PC-3 (cell line): ENCODE results near the gene FHAD1. TPM values are rescaled to one million over a fixed set of nuclear protein-coding genes. Genes with fewer than 3 reads are reported as not detected.
A peak's percentile ranks its signal among the peaks of the same experiment; 100 is the strongest.

Experiments used
- ATAC-seq: fragments of 200-7000 bp; cut with Tn5 transposase; 2 replicates; pipeline ENCODE4 v1.9.1; 2020; ENCODE audit warnings: mild to moderate bottlenecking, moderate library complexity
- BruUV-seq: library from RNA; stranded (reverse); fragments of 400-500 nt; replicated peaks from 2 replicates; lab custom pipeline; 2021; lab: Mats Ljungman, UMichigan
- CTCF ChIA-PET: fragments of 300-600 bp; sonication (Branson Sonifier 250); formaldehyde crosslinking; loops from one replicate; lab custom pipeline; 2022; ENCODE audit warnings: antibody characterized with exemption; lab: Charles Lee
- POLR2A ChIA-PET: fragments of 300-600 bp; sonication (Branson Sonifier 250); formaldehyde crosslinking; loops from one replicate; lab custom pipeline; 2022; ENCODE audit warnings: antibody characterized with exemption; ENCODE audit not compliant: unreplicated experiment; lab: Charles Lee
- DNase-seq: peaks from one replicate; pipeline ENCODE4 v3.0.0-alpha.2; 2015
- H2AFZ ChIP-seq: fragments of 300-600 bp; sonication (generic); 2 replicates; pipeline ENCODE4 v1.6.0; 2016; ENCODE audit warnings: antibody characterized with exemption, low read length
- H3F3A ChIP-seq: fragments of 300-600 bp; sonication (generic); one replicate; pipeline ENCODE4 v1.6.0; 2017; ENCODE audit warnings: antibody characterized with exemption, low read length, control low read depth, mild to moderate bottlenecking; ENCODE audit not compliant: unreplicated experiment
- H3K27ac ChIP-seq: fragments of 300-600 bp; sonication (generic); 2 replicates; pipeline ENCODE4 v1.5.1; 2016; ENCODE audit warnings: mild to moderate bottlenecking, low read length
- H3K27me3 ChIP-seq: fragments of 300-600 bp; sonication (generic); 2 replicates; pipeline ENCODE4 v1.6.1; 2016; ENCODE audit warnings: low read length, mixed read lengths
- H3K36me3 ChIP-seq: fragments of 300-600 bp; sonication (generic); 2 replicates; pipeline ENCODE4 v1.6.1; 2016; ENCODE audit warnings: low read depth, mixed run types, low read length, mixed read lengths
- H3K4me1 ChIP-seq: fragments of 300-600 bp; sonication (generic); 2 replicates; pipeline ENCODE4 v1.5.1; 2016; ENCODE audit warnings: low read length; ENCODE audit not compliant: insufficient read depth
- H3K4me2 ChIP-seq: fragments of 300-600 bp; sonication (generic); 2 replicates; pipeline ENCODE4 v1.6.0; 2016; ENCODE audit warnings: low read length
- H3K4me3 ChIP-seq: fragments of 300-600 bp; sonication (generic); 2 replicates; pipeline ENCODE4 v1.5.1; 2016; ENCODE audit warnings: mild to moderate bottlenecking, low read length, mixed read lengths
- H3K79me2 ChIP-seq: fragments of 300-600 bp; sonication (generic); 2 replicates; pipeline ENCODE4 v1.6.1; 2017; ENCODE audit warnings: low read length, mixed read lengths
- H3K9ac ChIP-seq: fragments of 300-600 bp; sonication (generic); 2 replicates; pipeline ENCODE4 v1.6.0; 2016; ENCODE audit warnings: mild to moderate bottlenecking, low read length
- H3K9me2 ChIP-seq: fragments of 300-600 bp; sonication (generic); replicated peaks from 2 replicates; pipeline ENCODE4 v1.6.1; 2016; ENCODE audit warnings: mixed run types, low read length, mixed read lengths
- H3K9me3 ChIP-seq: fragments of 300-600 bp; sonication (generic); 2 replicates; pipeline ENCODE4 v1.6.1; 2016; ENCODE audit warnings: low read length, mixed read lengths
- H4K20me1 ChIP-seq: fragments of 300-600 bp; sonication (generic); 2 replicates; pipeline ENCODE4 v1.6.1; 2016; ENCODE audit warnings: low read length, mixed read lengths
- CTCF ChIP-seq: fragments of 300-600 bp; sonication (generic); conservative IDR thresholded peaks from 2 replicates; pipeline ENCODE4 v1.5.1; 2017; ENCODE audit warnings: antibody characterized with exemption, low read depth, mild to moderate bottlenecking, low read length
- EZH2 ChIP-seq: fragments of 300-600 bp; sonication (generic); IDR thresholded peaks from one replicate; pipeline ENCODE4 v1.6.1; 2017; ENCODE audit warnings: antibody characterized with exemption, mild to moderate bottlenecking, low read length; ENCODE audit not compliant: unreplicated experiment
- EZH2phosphoT487 ChIP-seq: fragments of 300-600 bp; sonication (generic); IDR thresholded peaks from 2 replicates; pipeline ENCODE4 v1.6.1; 2018; ENCODE audit warnings: mild to moderate bottlenecking, antibody characterized with exemption, low read length, borderline replicate concordance
- intact Hi-C: fragments of 100-400 bp; cut with micrococcal nuclease; formaldehyde crosslinking; loops from 2 replicates; pipeline ENCODE4 v1.9.0; 2023
- total RNA-seq: library from RNA; depleted of rRNA; stranded (reverse); fragments of >200 nt; gene quantifications from 2 replicates; pipeline ENCODE4 v1.2.3, GENCODE V29; 2014

Gene FHAD1
- total RNA-seq, 1 experiment from 2014 or later, result 0.95 TPM

GRCh38 chr1:15353839-15354579, 107.0 kb downstream of the FHAD1 start:
- DNase-seq, result no peak

GRCh38 chr1:15354580-15354965, 107.5 kb downstream of the FHAD1 start:
- Histone ChIP-seq H3K27ac (peak overlapping the region; percentile 85), H3K9me2 (no peaks in the 10 kb centered on the region), H3K27me3 (no peaks in the 10 kb centered on the region), H3F3A (peaks cover 4% of the 10 kb centered on the region), H3K4me2 (0 out of 2 replicates have a peak overlapping the region, but pooled peaks have one; percentile 1), H3K4me1 (peaks cover 71% of the 10 kb centered on the region), H3K4me3 (no peak overlapping the region), H3K36me3 (no peaks in the 10 kb centered on the region), H3K9ac (no peak overlapping the region), H3K9me3 (no peaks in the 10 kb centered on the region), H4K20me1 (no peaks in the 10 kb centered on the region), H2AFZ (no peak overlapping the region), H3K79me2 (no peaks in the 10 kb centered on the region; the same call in 1 of the 2 replicates)
- intact Hi-C loops, result loop anchor here (1.0 kb wide), 1 partner anchor 53 kb away; no protein-coding TSS in a partner anchor
- TF ChIP-seq EZH2phosphoT487 (no peak), EZH2 (no peak), CTCF (no peak)
- ChIA-PET CTCF (no interaction called here), POLR2A (no interaction called here)
- BruUV-seq, result no TSS peak
- DNase-seq (peak; percentile 42), ATAC-seq (no peak)

More at GRCh38 chr1:15353839-15354579, 107.0 kb downstream of the FHAD1 start:
- no TSS peak for BruUV-seq
- Histone ChIP-seq H3F3A (peaks cover 4% of the 10 kb centered on the region), H3K9me3 (no peaks in the 10 kb centered on the region), H3K27ac (peak overlapping the region; percentile 85), H3K4me1 (peaks cover 71% of the 10 kb centered on the region), H3K79me2 (no peaks in the 10 kb centered on the region; the same call in 1 of the 2 replicates), H3K9me2 (no peaks in the 10 kb centered on the region), H3K4me2 (0 out of 2 replicates have a peak overlapping the region, but pooled peaks have one; percentile 1), H2AFZ (no peak overlapping the region), H3K9ac (no peak overlapping the region), H3K27me3 (no peaks in the 10 kb centered on the region), H3K36me3 (no peaks in the 10 kb centered on the region), H4K20me1 (no peaks in the 10 kb centered on the region), H3K4me3 (no peak overlapping the region)
- TF ChIP-seq CTCF, result no peak
- TF ChIP-seq EZH2, result no peak
- no peak for TF ChIP-seq EZH2phosphoT487
- CTCF ChIA-PET, result no interaction called here
- POLR2A ChIA-PET, result no interaction called here
- ATAC-seq, result no peak
- intact Hi-C loops, result loop anchor here (1.0 kb wide), 1 partner anchor 53 kb away; no protein-coding TSS in a partner anchor
